IPS-18a (cell line): ENCODE measurements around the gene PLXND1.

Experiments
- H3K27ac ChIP-seq: one replicate; pipeline ENCODE4 v1.5.1; 2013; ENCODE audit warnings: low read length
- H3K27me3 ChIP-seq: one replicate; pipeline ENCODE4 v1.6.1; 2013; ENCODE audit warnings: mild to moderate bottlenecking, low read length; ENCODE audit not compliant: control insufficient read depth, insufficient read depth
- H3K36me3 ChIP-seq: one replicate; pipeline ENCODE4 v1.6.1; 2013; ENCODE audit warnings: low read depth, low read length; ENCODE audit not compliant: control insufficient read depth
- H3K4me1 ChIP-seq: one replicate; pipeline ENCODE4 v1.6.1; 2013; ENCODE audit warnings: low read depth, low read length; ENCODE audit not compliant: control insufficient read depth
- H3K4me3 ChIP-seq: one replicate; pipeline ENCODE4 v1.5.1; 2013; ENCODE audit warnings: low read length
- H3K9ac ChIP-seq: one replicate; pipeline ENCODE4 v1.6.1; 2013; ENCODE audit warnings: mild to moderate bottlenecking, low read length, moderate library complexity
- H3K9me3 ChIP-seq: one replicate; pipeline ENCODE4 v1.6.1; 2013; ENCODE audit warnings: low read depth, low read length; ENCODE audit not compliant: control insufficient read depth

The PLXND1 gene

DNA sequence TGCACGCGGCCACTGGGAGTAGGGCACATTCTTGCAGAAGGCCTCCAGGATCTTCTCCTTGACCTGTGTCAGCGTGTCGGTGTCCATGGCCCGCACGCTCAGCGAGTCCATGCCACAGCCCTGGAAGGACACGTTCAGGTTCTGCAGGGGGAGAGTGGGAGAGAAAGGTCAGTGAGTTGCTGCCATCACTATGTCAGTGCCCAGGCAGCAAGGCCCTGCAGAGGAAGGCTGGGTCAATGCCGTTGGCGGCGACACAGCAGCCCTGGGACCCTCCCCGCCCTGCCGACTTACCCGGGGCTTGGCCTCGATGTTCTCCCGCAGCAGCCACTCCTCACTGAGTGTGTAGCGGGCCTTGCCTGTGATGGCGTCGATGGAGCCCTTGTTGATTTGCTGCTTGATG lies 43.7 kb downstream of the PLXND1 start:
- H3K4me1 ChIP-seq: peaks cover 8% of the 10 kb centered on the region
- no peaks in the 10 kb centered on the region for H3K9me3 ChIP-seq
- no peaks in the 10 kb centered on the region for H3K27me3 ChIP-seq
- H3K4me3 ChIP-seq: no peak overlapping the region
- H3K36me3 ChIP-seq: no peaks in the 10 kb centered on the region
- no peak overlapping the region for H3K27ac ChIP-seq
- no peak overlapping the region for H3K9ac ChIP-seq

DNA sequence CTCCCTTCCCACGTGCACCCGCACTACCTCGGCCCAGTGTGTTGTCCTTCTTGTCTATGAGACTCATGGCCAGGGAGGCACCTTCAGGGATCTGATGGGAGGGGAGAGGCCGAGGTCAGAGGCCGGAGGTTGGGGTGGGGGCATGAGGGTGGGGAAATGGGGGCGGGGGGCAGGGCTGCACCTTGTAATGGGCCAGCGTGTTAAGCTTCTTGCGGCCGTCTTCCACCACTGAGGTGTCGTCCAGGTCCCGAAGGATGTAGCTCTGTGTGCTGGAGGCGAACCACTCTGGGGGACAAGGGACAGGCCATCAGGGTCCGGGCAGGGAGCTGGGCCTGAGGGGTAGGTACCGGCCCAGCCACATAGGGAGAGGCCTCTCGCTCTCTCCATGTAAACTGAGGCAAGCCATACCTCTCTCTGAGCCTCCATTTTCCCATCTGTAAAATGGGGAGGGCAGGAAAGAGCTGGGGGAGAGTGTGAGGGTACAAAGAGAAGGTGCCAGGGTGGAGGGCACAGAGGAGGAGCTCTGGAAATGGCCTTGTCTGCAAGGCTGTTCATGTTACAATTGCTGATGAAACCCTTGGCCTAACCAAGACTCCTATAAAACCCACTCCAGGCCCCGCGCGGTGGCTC lies 44.7 kb downstream of the PLXND1 start:
- peaks cover 8% of the 10 kb centered on the region for H3K4me1 ChIP-seq
- H3K9ac ChIP-seq: no peak overlapping the region
- H3K36me3 ChIP-seq: no peaks in the 10 kb centered on the region
- H3K4me3 ChIP-seq: no peak overlapping the region
- H3K27me3 ChIP-seq: no peaks in the 10 kb centered on the region
- H3K9me3 ChIP-seq: no peaks in the 10 kb centered on the region
- no peak overlapping the region for H3K27ac ChIP-seq

DNA sequence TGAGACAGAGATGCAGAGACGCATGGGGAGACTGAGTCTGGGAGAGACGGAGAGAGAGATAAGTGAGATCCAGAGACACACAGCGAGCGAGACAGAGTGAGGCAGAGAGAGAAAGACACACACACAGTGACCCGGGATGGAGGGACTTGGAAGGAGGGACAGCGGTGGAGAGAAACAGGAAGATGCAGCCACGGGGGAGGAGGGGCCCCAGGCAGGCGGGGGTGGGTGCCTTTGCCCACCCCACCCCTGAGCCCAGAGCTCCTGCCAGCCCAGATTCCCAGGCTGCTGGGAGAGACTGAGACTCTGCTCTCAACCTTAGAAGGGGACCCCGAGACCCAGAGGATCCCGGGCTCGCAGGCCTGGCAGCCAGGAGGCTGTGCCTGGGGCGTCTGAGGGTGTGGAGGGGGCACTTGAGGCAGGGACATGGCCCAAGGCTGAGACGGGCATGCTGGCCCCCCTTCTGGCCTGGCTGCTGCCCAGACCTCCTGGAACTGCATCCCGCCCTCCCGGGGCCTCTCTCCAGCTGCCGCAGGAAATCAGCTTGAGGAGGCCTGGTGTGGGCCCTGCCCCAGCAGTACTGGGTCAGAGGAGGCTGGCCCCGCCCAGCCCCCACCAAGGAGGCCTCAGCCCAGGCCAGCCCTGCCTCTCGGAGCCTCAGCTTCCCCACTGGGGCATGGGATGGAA lies 45.4 kb downstream of the PLXND1 start:
- Histone ChIP-seq H3K27me3 (no peaks in the 10 kb centered on the region), H3K4me3 (no peak overlapping the region), H3K9me3 (no peaks in the 10 kb centered on the region), H3K27ac (no peak overlapping the region), H3K4me1 (peaks cover 8% of the 10 kb centered on the region), H3K9ac (no peak overlapping the region), H3K36me3 (no peaks in the 10 kb centered on the region)

DNA sequence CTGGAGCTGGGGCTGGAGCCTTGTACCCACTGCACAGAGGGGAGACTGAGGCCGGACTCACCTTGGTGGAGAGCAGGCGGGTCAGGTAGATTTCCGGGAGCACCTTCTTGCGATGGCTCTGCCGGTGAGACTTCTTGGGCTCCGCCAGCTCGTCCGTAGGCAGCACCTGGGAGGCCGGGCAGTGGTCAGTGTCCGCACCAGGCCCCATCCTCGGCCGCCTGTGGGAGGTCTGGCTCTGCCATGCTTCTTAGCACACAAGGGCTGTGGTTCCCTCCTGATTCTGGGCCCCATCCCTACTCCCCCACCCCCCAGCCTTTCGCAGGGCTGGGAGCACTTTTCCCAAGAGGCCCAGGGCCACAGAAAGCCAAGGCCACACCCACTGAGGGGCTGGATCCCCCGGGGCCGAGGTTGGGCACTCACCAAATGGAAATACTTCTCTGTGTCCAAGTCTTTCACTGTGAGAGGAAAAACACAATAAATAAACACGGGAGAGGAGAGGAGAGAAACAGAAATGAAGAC lies 46.1 kb downstream of the PLXND1 start:
- Histone ChIP-seq H3K4me3 (no peak overlapping the region), H3K27ac (no peak overlapping the region), H3K9me3 (no peaks in the 10 kb centered on the region), H3K4me1 (peaks cover 8% of the 10 kb centered on the region), H3K27me3 (no peaks in the 10 kb centered on the region), H3K36me3 (no peaks in the 10 kb centered on the region), H3K9ac (no peak overlapping the region)

DNA sequence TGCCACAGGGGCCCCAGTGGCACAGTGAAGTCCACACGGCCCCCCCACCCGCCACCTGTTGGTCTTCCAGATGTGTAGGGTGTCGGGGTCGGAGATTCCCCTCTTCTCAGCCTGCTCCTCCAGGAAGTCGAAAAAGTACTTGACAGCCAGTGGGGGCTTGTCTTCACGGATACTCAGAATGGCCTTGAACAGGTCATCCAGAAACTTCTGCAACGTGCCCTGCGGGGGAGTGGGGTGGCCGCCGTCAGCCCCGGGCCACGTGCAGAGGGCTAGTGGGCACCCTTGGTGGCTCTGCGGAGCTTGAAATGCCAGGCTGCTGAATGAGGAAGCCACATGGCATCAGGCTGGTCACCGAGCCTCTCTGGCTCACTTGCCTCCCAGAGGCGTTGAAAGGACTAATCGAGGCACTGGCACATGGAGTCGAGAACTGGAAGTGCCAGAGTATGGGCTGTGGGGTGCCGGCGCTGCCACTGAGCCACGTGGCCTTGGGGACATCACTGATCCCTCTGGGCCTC lies 46.9 kb downstream of the PLXND1 start:
- Histone ChIP-seq H3K9me3 (no peaks in the 10 kb centered on the region), H3K27ac (no peak overlapping the region), H3K4me1 (peaks cover 8% of the 10 kb centered on the region), H3K36me3 (no peaks in the 10 kb centered on the region), H3K27me3 (no peaks in the 10 kb centered on the region), H3K9ac (no peak overlapping the region), H3K4me3 (no peak overlapping the region)

- H3K36me3 ChIP-seq: no peaks in the 10 kb centered on the region
- H3K4me1 ChIP-seq: peaks cover 8% of the 10 kb centered on the region
- no peak overlapping the region for H3K27ac ChIP-seq
- H3K27me3 ChIP-seq: no peaks in the 10 kb centered on the region
- no peak overlapping the region for H3K9ac ChIP-seq
- no peaks in the 10 kb centered on the region for H3K9me3 ChIP-seq
- H3K4me3 ChIP-seq: no peak overlapping the region
These were observed 47.5 kb downstream of the PLXND1 start for GRCh38 chr3:129558772-129559564.

DNA sequence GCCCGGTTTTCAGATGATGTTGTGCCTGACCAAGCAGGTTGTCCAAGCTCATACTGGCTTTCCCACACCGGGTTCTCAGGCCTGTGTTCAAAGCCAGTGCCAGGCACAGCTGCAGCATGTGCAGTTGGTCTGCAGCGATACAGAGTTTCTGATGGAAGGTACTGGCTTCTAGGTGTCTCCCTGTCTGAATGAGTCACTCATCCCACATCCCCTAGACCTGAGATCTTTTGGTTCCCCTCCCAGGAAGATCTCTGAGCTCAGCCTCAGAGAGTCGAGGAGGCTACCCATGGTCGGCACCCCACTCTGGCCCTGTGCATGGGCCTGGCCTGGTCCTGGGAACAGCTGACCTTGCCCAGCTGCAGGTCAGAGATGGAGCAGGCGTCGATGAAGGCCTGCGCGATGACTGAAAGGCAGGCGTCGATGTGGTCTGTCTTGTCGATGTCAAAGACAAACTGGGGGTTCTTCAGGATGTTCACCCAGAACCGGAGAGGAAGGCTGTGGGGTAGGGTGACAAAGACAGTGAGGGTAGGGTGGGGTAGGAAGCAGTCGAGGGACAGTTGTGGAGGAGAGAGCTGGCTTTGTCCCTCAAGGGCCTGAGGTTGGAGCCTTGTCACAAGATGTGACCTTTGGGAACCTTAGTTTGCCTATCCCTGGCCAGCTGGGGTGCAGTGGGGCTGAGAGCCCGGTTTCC lies 48.2 kb downstream of the PLXND1 start:
- Histone ChIP-seq H3K4me3 (no peak overlapping the region), H3K4me1 (peaks cover 8% of the 10 kb centered on the region), H3K27me3 (no peaks in the 10 kb centered on the region), H3K36me3 (no peaks in the 10 kb centered on the region), H3K9ac (no peak overlapping the region), H3K9me3 (no peaks in the 10 kb centered on the region), H3K27ac (no peak overlapping the region)

GRCh38 chr3:129557548-129557894 lies 49.0 kb downstream of the PLXND1 start:
- Histone ChIP-seq H3K9ac (no peak overlapping the region), H3K27ac (no peak overlapping the region), H3K4me1 (peaks cover 8% of the 10 kb centered on the region)

GRCh38 chr3:129556890-129557547 lies 49.5 kb downstream of the PLXND1 start:
- H3K9me3 ChIP-seq: no peaks in the 10 kb centered on the region
- H3K36me3 ChIP-seq: no peaks in the 10 kb centered on the region
- no peaks in the 10 kb centered on the region for H3K27me3 ChIP-seq
- no peak overlapping the region for H3K9ac ChIP-seq
- peaks cover 8% of the 10 kb centered on the region for H3K4me1 ChIP-seq
- no peak overlapping the region for H3K4me3 ChIP-seq
- no peak overlapping the region for H3K27ac ChIP-seq

More at GRCh38 chr3:129557548-129557894, 49.0 kb downstream of the PLXND1 start:
- Histone ChIP-seq H3K4me3 (no peak overlapping the region), H3K36me3 (no peaks in the 10 kb centered on the region), H3K9me3 (no peaks in the 10 kb centered on the region), H3K27me3 (no peaks in the 10 kb centered on the region)

DNA sequence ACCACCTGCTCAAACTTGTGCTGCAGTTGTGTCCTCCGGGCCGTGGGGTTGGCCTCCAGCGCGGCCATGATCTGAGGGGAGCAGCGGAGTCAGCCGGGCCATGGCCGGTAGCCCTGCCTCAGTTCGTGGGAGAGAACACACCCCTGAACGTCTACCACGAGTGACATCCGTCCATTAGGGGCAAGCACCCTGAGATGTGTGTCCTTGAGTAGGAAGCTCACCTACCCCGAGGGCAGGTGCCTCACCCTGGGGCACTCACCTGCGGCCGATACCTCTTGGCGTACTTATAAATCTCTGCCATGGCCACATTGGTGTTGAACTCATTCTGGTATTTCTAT lies 50.1 kb downstream of the PLXND1 start:
- Histone ChIP-seq H3K27ac (no peak overlapping the region), H3K9ac (no peak overlapping the region), H3K27me3 (no peaks in the 10 kb centered on the region), H3K9me3 (no peaks in the 10 kb centered on the region), H3K4me3 (no peak overlapping the region), H3K4me1 (peaks cover 8% of the 10 kb centered on the region), H3K36me3 (no peaks in the 10 kb centered on the region)
